Nephron progenitor cell (in vitro differentiated cells): ENCODE measurements around the gene CD4.

Experiments
- DNase-seq: peaks from one replicate; pipeline ENCODE4 v3.0.0; 2021
- H3K27ac Mint-ChIP-seq: 2 replicates; pipeline ENCODE4 v1.8.0; 2021; ENCODE audit warnings: mild to moderate bottlenecking, moderate library complexity, mixed read lengths
- H3K27me3 Mint-ChIP-seq: 2 replicates; pipeline ENCODE4 v1.8.0; 2021; ENCODE audit warnings: mild to moderate bottlenecking, low read depth, mixed read lengths; ENCODE audit not compliant: poor library complexity
- H3K36me3 Mint-ChIP-seq: 2 replicates; pipeline ENCODE4 v1.8.0; 2021; ENCODE audit warnings: low read depth, mixed read lengths
- H3K4me1 Mint-ChIP-seq: 2 replicates; pipeline ENCODE4 v1.8.0; 2021; ENCODE audit warnings: mixed read lengths
- H3K4me3 Mint-ChIP-seq: 2 replicates; pipeline ENCODE4 v1.8.0; 2021; ENCODE audit warnings: mild to moderate bottlenecking, moderate library complexity, mixed read lengths
- H3K9me3 Mint-ChIP-seq: 2 replicates; pipeline ENCODE4 v1.8.0; 2021; ENCODE audit warnings: mild to moderate bottlenecking, moderate library complexity, mixed read lengths
- TF ChIP-seq, protein P1 (sequence below): fragments of 200-600 bp; sonication (generic); IDR thresholded peaks from 2 replicates; pipeline ENCODE4 v1.5.0; 2021; ENCODE audit warnings: antibody characterized with exemption

Gene CD4

DNA sequence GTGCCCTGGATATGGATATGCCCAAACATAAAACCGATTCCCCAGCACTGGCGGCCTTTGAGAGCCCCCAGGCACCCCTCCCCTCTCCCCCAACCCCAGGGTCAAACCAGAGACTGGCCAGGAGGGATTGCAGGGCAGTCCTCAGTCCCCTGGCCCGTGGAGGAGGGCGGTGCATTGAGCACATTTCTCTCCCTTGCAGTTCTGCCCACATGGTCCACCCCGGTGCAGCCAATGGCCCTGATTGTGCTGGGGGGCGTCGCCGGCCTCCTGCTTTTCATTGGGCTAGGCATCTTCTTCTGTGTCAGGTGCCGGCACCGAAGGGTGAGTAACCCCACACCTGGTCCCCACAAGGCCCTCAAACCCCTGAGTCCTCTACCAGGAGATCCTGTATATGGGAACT is 28.9 kb downstream of the CD4 start:
- H3K27me3 Mint-ChIP-seq: peaks cover 10% of the 10 kb centered on the region
- H3K36me3 Mint-ChIP-seq: no peaks in the 10 kb centered on the region
- no peaks in the 10 kb centered on the region for H3K9me3 Mint-ChIP-seq
- TF ChIP-seq, protein P1, sequence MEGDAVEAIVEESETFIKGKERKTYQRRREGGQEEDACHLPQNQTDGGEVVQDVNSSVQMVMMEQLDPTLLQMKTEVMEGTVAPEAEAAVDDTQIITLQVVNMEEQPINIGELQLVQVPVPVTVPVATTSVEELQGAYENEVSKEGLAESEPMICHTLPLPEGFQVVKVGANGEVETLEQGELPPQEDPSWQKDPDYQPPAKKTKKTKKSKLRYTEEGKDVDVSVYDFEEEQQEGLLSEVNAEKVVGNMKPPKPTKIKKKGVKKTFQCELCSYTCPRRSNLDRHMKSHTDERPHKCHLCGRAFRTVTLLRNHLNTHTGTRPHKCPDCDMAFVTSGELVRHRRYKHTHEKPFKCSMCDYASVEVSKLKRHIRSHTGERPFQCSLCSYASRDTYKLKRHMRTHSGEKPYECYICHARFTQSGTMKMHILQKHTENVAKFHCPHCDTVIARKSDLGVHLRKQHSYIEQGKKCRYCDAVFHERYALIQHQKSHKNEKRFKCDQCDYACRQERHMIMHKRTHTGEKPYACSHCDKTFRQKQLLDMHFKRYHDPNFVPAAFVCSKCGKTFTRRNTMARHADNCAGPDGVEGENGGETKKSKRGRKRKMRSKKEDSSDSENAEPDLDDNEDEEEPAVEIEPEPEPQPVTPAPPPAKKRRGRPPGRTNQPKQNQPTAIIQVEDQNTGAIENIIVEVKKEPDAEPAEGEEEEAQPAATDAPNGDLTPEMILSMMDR: no peak
- peak; percentile 39 for DNase-seq
- peaks cover 75% of the 10 kb centered on the region for H3K4me1 Mint-ChIP-seq
- peak overlapping the region; percentile 22 for H3K4me3 Mint-ChIP-seq
- H3K27ac Mint-ChIP-seq: peak overlapping the region; percentile 80

GRCh38 chr12:6818645-6819044 is 29.3 kb downstream of the CD4 start:
- no peaks in the 10 kb centered on the region for H3K36me3 Mint-ChIP-seq
- DNase-seq: no peak
- peaks cover 10% of the 10 kb centered on the region for H3K27me3 Mint-ChIP-seq
- no peaks in the 10 kb centered on the region for H3K9me3 Mint-ChIP-seq
- peaks cover 79% of the 10 kb centered on the region for H3K4me1 Mint-ChIP-seq
- H3K4me3 Mint-ChIP-seq: peak overlapping the region; percentile 22
- H3K27ac Mint-ChIP-seq: peak overlapping the region; percentile 80
- TF ChIP-seq, protein P1: no peak

DNA sequence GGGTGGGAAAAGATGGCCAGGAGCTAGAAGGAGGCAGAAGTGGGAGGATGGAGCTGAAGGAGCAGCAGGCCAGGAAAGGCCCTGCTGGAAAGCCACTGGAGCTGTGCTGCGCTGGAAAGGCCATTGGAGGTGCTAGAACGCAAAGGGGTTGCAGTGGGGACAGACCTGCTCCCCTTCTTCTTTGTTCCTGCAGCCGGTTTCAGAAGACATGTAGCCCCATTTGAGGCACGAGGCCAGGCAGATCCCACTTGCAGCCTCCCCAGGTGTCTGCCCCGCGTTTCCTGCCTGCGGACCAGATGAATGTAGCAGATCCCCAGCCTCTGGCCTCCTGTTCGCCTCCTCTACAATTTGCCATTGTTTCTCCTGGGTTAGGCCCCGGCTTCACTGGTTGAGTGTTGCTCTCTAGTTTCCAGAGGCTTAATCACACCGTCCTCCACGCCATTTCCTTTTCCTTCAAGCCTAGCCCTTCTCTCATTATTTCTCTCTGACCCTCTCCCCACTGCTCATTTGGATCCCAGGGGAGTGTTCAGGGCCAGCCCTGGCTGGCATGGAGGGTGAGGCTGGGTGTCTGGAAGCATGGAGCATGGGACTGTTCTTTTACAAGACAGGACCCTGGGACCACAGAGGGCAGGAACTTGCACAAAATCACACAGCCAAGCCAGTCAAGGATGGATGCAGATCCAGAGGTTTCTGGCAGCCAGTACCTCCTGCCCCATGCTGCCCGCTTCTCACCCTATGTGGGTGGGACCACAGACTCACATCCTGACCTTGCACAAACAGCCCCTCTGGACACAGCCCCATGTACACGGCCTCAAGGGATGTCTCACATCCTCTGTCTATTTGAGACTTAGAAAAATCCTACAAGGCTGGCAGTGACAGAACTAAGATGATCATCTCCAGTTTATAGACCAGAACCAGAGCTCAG is 30.0 kb downstream of the CD4 start:
- Mint-ChIP-seq H3K9me3 (no peaks in the 10 kb centered on the region), H3K36me3 (no peaks in the 10 kb centered on the region), H3K27me3 (peaks cover 10% of the 10 kb centered on the region), H3K27ac (peak overlapping the region; percentile 93), H3K4me3 (peak overlapping the region; percentile 90), H3K4me1 (peaks cover 87% of the 10 kb centered on the region)
- DNase-seq: no peak
- TF ChIP-seq, protein P1: no peak

GRCh38 chr12:6820166-6820565 is 30.8 kb downstream of the CD4 start:
- Mint-ChIP-seq H3K36me3 (peaks cover 7% of the 10 kb centered on the region), H3K4me1 (peaks cover 95% of the 10 kb centered on the region), H3K27ac (peak overlapping the region; percentile 99), H3K9me3 (no peaks in the 10 kb centered on the region), H3K4me3 (peak overlapping the region; percentile 90), H3K27me3 (peaks cover 9% of the 10 kb centered on the region)
- TF ChIP-seq, protein P1: no peak
- no peak for DNase-seq

DNA sequence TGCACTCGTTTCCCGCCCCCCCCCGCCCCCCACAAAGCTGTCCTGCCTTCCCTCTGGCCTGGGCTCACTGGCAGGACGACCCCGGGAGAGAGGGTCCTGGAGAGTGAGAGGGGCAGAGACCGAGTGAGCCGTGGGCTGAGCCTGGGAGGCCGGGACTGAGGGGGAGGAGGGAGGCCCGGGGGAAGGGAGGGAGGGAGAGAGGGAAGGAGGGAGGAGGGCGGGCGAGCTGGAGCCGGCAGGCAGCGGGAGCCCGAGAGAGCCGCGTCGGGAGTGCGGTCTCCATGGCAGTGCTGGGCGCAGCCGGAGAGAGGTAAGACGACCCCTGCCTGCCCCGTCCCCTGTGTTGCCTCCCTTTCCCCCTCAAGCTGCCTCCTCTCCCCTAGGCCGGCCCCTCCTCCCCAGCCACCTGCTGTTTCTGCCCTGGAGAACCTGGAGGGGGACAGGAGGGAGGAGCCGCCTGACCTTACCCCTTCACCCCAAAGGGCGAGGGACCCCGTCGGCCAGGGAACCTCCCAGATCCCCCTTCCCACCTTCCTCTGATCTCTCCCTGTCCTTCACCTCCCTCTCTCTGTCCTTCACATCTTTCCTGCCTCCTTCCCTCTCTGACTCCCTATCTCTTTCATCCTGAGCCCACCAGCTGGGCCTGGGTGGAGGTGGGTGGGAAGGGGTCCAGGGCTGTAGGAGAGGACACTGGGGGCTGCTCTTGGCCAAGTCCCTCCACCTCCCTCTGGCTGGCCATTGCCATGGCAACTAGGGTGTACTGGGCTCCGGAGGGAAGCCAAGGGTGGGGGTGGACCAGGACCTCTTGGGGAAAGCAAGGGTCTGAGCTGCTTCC is 32.5 kb downstream of the CD4 start, which contains the start of gene GPR162:
Gene GPR162, plus strand, starts transcription at position 231 of the 835 bp plus-strand sequence. CDS start 2,078 bp downstream, outside the sequence.
- TF ChIP-seq, protein P1: no peak
- Mint-ChIP-seq H3K36me3 (peaks cover 12% of the 10 kb centered on the region), H3K9me3 (no peaks in the 10 kb centered on the region), H3K27me3 (peaks cover 16% of the 10 kb centered on the region), H3K4me3 (peak within 1 kb of the TSS; percentile 90), H3K4me1 (peaks cover 97% of the 10 kb centered on the region), H3K27ac (peak within 1 kb of the TSS; percentile 99)
- DNase-seq: peak; percentile 85
